Glomerular endothelial cell (primary cell): ENCODE results near the gene CCDC74B. TPM values are rescaled to one million over a fixed set of nuclear protein-coding genes. Genes with fewer than 3 reads are reported as not detected.
"Not testable (repeated sequence)": the region's sequence is repeated elsewhere in the genome, so short reads cannot be mapped to it uniquely, and the experiment has no call there.

ENCODE experiments used
- DNase-seq: peaks from one replicate; pipeline ENCODE4 v3.0.0-alpha.2; 2011; ENCODE audit warnings: low read depth, low spot score; ENCODE audit errors: extremely low read depth
- total RNA-seq: library from RNA; depleted of rRNA; stranded (reverse); fragments of >200 nt; gene quantifications from 2 replicates; pipeline ENCODE4 v1.2.3, GENCODE V29; 2015

Gene CCDC74B
- total RNA-seq, 1 donor from 2014 or later = 2.2 TPM

- not testable (repeated sequence) for DNase-seq
Observed at GRCh38 chr2:130169163-130169562, 24.3 kb upstream of the CCDC74B start.

- DNase-seq = not testable (repeated sequence)
Observed at GRCh38 chr2:130166611-130167010, 21.7 kb upstream of the CCDC74B start.

GRCh38 chr2:130165293-130166016 lies 20.5 kb upstream of the CCDC74B start:
- DNase-seq = no peak

- no peak for DNase-seq
Observed at GRCh38 chr2:130162968-130163367, 18.1 kb upstream of the CCDC74B start.

- DNase-seq = not testable (repeated sequence)
Observed at GRCh38 chr2:130162486-130162885, 17.6 kb upstream of the CCDC74B start.

- DNase-seq = not testable (repeated sequence)
Observed at GRCh38 chr2:130160838-130161705, 16.2 kb upstream of the CCDC74B start.

- DNase-seq = no peak
Observed at GRCh38 chr2:130160131-130160530, 15.2 kb upstream of the CCDC74B start.

GRCh38 chr2:130159376-130159775 lies 14.5 kb upstream of the CCDC74B start:
- DNase-seq = not testable (repeated sequence)

- DNase-seq = no peak
Observed at GRCh38 chr2:130158631-130159030, 13.7 kb upstream of the CCDC74B start.

GRCh38 chr2:130157825-130158514 lies 13.1 kb upstream of the CCDC74B start:
- not testable (repeated sequence) for DNase-seq

GRCh38 chr2:130157354-130157753 lies 12.4 kb upstream of the CCDC74B start:
- not testable (repeated sequence) for DNase-seq

GRCh38 chr2:130156624-130157004 lies 11.7 kb upstream of the CCDC74B start:
- no peak for DNase-seq

GRCh38 chr2:130155956-130156623 lies 11.2 kb upstream of the CCDC74B start:
- DNase-seq = not testable (repeated sequence)

GRCh38 chr2:130154773-130155765 lies 10.2 kb upstream of the CCDC74B start:
- DNase-seq = no peak

GRCh38 chr2:130154423-130154770 lies 9.5 kb upstream of the CCDC74B start:
- not testable (repeated sequence) for DNase-seq

- DNase-seq = not testable (repeated sequence)
Observed at GRCh38 chr2:130153721-130154422, 9.0 kb upstream of the CCDC74B start.

GRCh38 chr2:130152816-130153595 lies 8.1 kb upstream of the CCDC74B start:
- DNase-seq = no peak

- not testable (repeated sequence) for DNase-seq
Observed at GRCh38 chr2:130152136-130152815, 7.4 kb upstream of the CCDC74B start.
